ENCODE data around the gene URB1.
"Not testable (repeated sequence)": the region's sequence is repeated elsewhere in the genome, so short reads cannot be mapped to it uniquely, and the experiment has no call there.

URB1 gene

GRCh38 chr21:32372755-32373154 is 20.1 kb downstream of the URB1 start:
- no peak for DNase-seq (ENCODE audit: low spot score)

GRCh38 chr21:32371913-32372314 is 20.9 kb downstream of the URB1 start:
- DNase-seq (ENCODE audit: low spot score), result peak; percentile 36

- DNase-seq (ENCODE audit: low spot score), result peak; percentile 18
These were observed 21.6 kb downstream of the URB1 start for GRCh38 chr21:32370998-32371766.

- not testable (repeated sequence) for DNase-seq (ENCODE audit: low spot score)
These were observed 23.9 kb downstream of the URB1 start for GRCh38 chr21:32368961-32369360.

GRCh38 chr21:32368386-32368785 is 24.4 kb downstream of the URB1 start:
- DNase-seq (ENCODE audit: low spot score), result no peak

- DNase-seq (ENCODE audit: low spot score), result no peak
These were observed 25.7 kb downstream of the URB1 start for GRCh38 chr21:32367158-32367557.

- DNase-seq (ENCODE audit: low spot score), result no peak
These were observed 26.6 kb downstream of the URB1 start for GRCh38 chr21:32366191-32366590.

- DNase-seq (ENCODE audit: low spot score), result no peak
These were observed 28.0 kb downstream of the URB1 start for GRCh38 chr21:32364796-32365195.

- no peak for DNase-seq (ENCODE audit: low spot score)
These were observed 28.4 kb downstream of the URB1 start for GRCh38 chr21:32364387-32364786.

GRCh38 chr21:32360401-32360975 is 32.3 kb downstream of the URB1 start:
- peak; percentile 32 for DNase-seq (ENCODE audit: low spot score)

GRCh38 chr21:32359719-32360260 is 33.0 kb downstream of the URB1 start:
- DNase-seq (ENCODE audit: low spot score), result no peak

GRCh38 chr21:32356874-32357395 is 35.9 kb downstream of the URB1 start:
- no peak for DNase-seq (ENCODE audit: low spot score)

GRCh38 chr21:32353002-32353711 is 39.7 kb downstream of the URB1 start:
- no peak for DNase-seq (ENCODE audit: low spot score)

- no peak for DNase-seq (ENCODE audit: low spot score)
These were observed 40.3 kb downstream of the URB1 start for GRCh38 chr21:32352526-32352925.

- no peak for DNase-seq (ENCODE audit: low spot score)
These were observed 41.4 kb downstream of the URB1 start for GRCh38 chr21:32351428-32351827.

GRCh38 chr21:32350981-32351380 is 41.8 kb downstream of the URB1 start:
- DNase-seq (ENCODE audit: low spot score), result no peak

- DNase-seq (ENCODE audit: low spot score), result no peak
These were observed 42.4 kb downstream of the URB1 start for GRCh38 chr21:32350211-32350980.

GRCh38 chr21:32349333-32349944 is 43.4 kb downstream of the URB1 start:
- no peak for DNase-seq (ENCODE audit: low spot score)

GRCh38 chr21:32348604-32349332 is 44.0 kb downstream of the URB1 start:
- DNase-seq (ENCODE audit: low spot score), result no peak

GRCh38 chr21:32347977-32348376 is 44.8 kb downstream of the URB1 start:
- DNase-seq (ENCODE audit: low spot score), result no peak

GRCh38 chr21:32347351-32347750 is 45.5 kb downstream of the URB1 start:
- no peak for DNase-seq (ENCODE audit: low spot score)
